Medulla oblongata (tissue), 1 donor: ENCODE results near the gene YWHAB.
A peak's percentile ranks its signal among the peaks of the same experiment; 100 is the strongest.
"Not testable (repeated sequence)": the region's sequence is repeated elsewhere in the genome, so short reads cannot be mapped to it uniquely, and the experiment has no call there.

Source experiments
- DNase-seq: peaks from one replicate; pipeline ENCODE4 v3.0.0-alpha.2; 2015; ENCODE audit errors: extremely low spot score

Gene YWHAB

DNA sequence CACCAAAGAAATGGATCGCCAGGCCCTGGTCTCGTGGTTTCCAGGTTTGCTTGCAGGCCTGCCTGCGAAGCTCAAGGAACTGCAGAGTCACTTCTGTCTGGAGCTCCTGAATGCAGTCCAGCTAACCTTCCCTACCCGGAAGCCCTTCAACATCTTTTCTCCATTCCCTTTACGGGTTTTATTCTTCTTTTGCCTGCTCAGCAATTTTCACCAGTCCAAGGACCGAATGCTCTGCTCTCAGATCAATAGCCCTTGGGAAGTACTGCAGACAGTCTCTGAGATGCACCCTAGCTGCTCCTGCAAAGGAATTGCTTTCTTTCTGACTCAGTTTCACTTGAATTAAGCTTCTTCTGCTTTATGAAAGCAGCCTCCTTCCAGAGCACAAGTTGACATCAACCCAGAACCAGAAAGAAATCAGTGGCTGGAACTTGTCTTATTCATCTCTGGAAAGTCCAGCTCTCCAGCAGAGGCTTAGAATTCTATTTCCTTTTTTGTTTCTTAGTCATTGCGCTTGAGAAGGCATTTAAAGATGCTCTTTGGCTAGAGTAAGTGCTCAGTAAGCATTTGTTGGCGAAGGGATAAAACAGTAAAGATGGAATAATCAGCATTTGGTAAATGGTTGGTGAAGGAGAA, 18.7 kb upstream of the YWHAB start:
- no peak for DNase-seq

DNA sequence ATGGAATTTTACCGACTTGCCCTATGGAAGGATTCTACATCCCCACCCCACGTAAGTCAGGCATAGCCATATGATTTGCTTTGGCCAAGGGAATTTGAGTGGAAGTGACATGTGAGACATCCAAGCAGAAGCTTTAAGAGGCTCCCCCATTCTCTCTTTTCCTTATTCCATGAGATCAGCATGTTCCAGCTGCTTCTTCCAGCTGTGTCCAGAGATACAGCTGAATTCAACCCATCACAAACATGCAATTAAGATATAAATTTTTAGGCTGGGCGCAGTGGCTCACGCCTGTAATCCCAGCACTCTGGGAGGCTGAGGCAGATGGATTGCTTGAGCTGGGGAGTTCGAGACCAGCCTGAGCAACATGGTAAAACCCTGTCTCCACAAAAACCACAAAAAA, 16.0 kb upstream of the YWHAB start:
- DNase-seq = no peak

DNA sequence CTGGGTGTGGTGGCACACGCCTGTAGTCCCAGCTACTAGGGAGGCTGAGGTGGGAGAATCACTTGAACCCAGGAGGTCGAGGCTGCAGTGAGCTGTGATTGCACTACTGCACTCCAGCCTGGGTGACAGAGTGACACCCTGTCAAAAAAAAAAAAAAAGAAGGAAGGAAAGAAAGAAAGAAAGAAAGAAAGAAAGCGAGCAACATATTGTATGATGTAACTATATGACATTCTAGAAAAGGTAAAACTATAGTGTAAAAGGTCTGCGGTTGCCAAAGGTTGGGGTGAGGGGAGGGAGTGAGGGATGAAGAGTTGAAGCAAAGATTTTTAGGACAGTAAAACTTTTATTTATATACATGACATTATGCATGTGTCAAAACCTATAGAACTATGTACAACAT, 3.1 kb upstream of the YWHAB start:
- DNase-seq = not testable (repeated sequence)

DNA sequence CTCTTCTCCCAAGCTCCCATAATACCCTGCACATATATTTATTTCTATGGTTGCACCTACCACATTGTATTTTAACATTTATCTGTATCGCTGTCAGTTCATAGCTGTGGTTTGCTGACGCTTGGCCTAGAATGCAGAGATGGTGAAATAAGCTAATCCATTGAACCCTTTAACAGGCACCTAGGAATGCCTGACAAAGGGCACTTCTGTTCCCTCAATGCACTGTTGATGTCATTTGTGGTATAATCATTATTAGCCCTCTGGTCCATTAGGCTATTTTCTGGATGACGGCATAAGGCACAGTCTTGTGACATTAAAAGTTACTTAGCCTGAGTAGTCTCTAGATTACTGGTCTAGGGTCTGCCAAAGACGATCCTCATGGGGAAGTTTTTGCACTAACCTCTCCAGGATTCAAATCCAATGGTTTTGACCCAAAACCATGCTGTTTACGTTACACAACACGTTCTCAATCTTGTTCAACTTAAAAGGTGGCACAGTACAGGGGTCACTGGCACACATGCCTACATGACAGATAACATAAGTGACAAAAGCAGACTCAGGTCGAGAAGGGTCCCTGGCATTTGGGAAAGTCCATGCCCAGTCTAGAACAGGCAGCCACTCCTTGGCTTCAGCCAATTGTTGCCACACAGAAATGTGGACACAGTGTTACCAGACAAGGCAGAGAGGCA, 2.1 kb upstream of the YWHAB start:
- DNase-seq = no peak

DNA sequence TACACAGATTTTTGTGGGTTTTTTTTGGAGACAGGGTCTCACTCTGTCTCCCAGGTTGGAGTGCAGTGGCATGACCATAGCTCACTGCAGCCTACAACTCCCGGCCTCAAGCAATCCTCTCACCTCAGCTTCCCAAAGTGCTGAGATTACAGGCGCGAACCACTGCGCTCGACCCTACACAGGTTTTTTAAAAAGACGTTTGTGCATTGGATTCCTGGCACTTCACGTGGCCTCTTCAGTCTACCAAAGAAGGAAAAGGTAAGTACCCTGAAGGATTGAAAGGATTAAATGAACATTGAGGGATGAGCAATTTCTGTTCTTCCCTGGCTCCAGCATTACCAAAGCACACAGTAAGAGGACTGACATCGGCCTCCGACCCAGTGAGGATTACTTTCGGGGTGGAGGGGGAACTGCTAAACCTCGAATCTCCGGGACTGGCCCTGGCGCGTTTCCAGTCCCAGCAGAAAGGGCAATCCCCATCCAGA, 556 bp upstream of the YWHAB start:
- no peak for DNase-seq

DNA sequence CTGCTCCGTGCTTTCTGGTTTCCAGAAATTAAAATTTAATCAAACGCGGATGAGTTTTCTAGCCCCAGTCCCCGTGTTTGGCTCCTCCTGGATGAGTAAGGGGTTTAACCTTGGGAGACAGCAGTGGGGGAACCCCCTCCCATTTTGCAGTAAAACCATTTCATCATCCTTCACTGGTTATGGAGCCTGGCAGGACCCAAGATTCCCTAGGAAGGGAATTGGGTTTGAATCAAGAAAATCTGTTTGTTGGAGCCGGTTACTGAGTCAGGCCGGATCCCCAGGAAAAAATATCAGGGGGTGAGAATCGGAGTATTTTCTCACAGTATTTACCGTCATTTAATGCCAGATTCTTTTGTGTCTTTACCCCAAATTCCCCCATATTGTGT, 754 bp downstream of the YWHAB start:
- DNase-seq = no peak

DNA sequence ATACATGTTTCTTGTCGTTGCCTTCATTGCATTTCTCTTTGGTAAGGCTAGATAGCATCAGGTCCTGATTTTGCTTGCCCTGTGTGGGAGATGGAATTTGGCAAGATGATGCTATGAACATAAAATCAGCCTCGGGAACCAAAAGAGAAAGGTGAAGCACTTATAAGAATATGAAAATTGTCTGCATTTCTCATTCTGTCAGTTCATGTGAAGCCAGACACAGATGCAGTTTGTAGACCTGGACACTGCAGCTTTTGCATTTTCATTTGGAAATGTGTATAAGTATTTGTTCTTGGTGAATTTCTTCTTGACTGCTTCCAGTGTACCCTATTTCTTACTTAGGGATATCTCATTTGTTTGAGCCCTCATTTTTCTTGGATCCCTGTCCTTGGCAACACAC, 1.3 kb downstream of the YWHAB start:
- DNase-seq = peak; percentile 17

DNA sequence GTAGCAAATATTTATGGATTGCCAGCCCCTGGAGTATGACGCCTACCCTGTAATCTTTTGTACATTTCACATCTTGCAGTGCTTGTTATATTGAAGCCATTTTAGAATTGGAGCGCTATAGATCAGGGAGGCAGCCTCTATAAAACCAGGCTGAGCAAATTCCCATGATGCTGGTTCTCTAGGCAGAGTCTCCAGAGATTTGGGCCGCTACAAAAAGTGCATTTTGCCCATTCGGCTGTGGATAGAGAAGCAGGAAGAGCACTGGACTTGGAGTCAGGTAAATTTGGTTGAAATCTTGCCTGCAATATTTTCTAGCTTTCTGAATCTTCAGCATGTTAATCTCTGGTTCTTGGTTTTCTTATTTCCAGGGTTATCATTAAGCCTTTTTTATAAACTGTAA, 2.0 kb downstream of the YWHAB start:
- no peak for DNase-seq

DNA sequence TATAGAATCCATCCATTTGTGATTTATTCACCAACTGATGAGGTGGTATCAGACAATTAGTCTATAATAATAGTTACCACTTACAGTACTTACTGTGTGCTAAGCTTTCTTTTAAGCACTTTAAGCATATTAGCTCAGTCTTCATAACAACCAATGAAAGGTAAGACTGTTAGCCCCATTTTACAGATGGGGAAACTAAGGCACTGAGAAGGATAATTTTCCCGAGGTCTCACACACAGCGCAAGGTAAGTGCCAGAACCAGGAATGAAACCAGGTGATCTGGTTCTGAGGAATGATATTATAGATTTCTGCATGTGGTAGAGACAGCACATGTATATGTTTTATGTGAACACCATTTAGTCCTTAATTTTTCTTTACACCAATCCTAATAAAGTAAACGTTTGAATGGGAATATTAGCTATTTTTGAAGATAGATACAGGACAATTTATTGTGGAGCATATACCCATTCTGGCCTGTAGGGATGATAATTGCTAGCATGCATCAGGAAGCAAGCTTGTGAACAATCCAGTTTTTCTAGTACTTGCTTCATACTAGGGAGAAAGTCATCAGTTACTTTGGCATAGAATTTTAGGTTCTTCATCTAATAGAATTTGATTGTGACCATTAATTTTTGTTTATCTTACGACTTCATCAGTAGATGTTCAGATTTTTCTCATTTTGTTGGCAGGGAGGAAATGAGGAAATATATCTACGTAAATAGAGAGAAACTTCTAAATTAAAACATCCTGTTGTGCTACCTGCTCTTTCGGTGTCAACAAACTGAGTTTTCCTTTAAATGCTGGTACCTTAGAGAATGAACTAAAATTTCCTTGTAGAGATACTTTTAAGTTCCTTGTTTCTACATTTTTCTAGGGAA, 3.0 kb downstream of the YWHAB start:
- DNase-seq = no peak

DNA sequence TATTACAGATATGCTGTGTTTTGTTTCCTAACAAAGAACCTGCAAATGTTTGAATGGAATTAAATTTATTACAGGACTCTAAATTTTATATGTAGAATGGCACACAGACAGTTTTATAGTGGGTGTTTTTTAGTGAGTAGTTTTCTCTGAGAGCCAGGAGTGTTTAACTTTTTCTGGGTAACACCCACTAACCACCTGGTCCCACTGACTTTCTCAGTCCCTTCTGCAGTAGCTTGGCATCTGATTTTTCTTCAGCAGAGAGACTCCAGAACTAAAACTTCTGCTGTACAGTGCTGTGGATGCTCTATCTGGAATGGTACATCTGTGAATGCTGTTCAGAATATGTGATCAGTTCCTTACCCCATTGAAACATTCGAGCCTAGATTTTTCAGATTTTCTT, 6.3 kb downstream of the YWHAB start:
- DNase-seq = no peak

DNA sequence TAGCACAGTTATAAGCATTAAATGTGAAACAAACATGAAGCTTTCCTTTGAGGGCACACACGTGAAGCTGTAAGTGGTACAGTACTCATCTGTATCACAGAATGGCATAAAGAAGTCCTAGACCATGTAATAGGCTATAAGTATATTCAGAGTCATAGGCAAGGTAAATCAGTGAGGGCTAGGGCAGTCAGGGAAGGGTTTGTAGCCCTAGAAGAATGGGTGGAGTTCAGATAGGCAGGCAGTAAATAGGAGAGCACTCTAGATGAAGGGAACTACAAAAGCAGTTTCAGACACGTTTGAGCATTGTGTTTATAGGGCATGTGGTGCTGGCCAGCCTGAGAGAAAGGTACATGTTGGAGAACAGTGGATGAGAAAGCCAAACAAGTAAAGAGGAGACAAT, 9.5 kb downstream of the YWHAB start:
- no peak for DNase-seq

DNA sequence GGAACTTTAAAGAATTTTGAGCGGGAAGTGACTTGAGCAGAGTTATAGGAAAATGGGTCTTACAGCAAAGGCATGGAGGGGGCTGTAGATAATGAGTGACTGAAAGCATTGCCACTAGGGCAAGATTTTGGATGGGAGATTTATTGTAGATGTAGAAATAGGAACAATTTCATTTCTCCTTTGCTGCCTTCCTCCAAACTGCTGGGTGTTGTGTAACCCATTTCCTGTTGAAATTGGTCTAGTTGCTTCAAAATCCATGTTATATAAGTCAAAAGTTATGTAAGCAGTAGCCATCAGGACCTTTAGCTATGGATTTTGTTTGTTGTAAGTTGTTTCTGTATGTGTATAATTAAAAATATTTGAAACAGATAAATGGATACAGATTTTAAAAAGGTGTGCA, 11.1 kb downstream of the YWHAB start:
- peak; percentile 58 for DNase-seq

DNA sequence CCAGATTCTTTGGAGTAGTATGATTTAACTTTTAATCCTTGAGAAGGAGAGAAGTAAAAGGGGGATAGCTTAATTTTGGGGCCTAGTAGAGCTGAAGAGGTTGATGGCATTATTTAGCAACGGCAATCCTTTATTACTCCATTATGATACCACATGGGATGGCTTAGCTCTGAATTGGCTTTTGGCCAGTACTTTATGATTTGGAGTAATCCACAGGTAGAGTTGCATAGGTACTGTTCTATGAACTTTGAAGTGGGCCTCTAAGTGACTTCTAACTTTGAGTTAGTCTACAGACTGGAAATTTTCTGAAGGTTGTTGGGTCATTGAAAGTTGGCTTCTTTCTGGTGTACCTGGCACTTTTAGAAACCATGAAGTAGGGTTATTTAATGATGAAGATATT, 11.6 kb downstream of the YWHAB start:
- no peak for DNase-seq

DNA sequence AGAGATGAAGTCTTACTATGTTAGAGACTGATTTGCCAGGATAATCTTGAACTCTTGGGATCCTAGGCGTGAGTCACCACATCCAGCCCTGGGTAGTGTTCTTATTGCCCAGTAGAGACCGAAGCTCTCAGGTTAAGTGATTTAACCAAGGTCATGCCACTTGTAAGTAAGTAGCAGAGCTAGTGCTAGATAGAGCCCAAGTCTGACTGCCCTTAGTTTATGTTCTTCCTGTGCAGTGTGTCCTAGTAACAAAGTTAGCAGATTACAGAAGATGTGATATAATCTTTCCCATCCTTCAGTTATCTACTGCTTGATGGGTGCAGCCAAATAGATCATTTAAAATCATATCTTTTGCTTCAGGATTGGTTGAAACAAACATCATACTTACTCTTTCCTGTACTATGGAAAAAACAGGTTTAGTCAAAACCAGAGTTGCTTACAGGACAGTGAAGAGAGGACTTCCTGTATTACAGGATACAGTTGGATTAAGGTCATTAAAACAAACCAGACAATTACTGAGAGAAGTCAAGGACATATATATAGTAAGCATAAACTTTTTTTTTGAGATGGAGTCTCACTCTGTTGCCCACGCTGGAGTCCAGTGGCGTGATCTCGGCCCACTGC, 14.8 kb downstream of the YWHAB start:
- no peak for DNase-seq

DNA sequence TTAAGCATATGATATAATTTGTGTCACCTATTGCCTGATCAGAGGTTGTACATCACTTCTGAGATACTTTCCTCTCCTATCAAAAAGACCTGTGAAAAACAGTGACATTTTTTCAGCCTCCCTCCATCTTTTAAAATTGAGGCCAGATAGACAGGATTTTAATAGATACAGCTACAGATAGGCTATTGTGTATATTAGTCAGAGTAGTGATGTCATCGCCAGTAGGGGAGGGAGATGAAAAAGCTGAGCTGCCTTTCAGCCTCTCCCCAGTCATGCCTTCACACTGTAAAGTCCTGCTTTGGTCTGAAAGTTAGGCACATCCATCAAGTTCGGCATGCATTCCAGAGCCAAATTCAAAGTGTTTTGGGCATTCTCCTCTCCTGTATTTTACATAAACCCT, 16.5 kb downstream of the YWHAB start:
- peak; percentile 76 for DNase-seq

DNA sequence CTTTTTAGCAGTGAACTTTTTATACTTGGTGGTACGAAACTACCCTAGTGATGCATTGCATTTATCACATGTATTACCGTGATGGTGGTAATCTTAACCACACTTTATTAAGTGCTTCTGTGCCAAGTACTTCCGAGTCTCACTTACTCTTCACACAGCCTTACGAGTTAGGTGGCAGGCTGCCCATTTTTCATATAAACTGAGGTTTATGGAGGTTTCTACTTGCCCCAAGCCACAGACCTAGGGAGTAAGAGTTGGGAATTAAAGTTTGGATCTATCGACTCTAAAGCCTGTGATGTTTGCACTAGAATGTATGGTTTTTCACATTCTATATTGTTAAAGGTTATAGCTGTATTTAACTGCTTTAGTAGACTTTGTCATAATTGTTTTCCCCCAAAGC, 18.9 kb downstream of the YWHAB start:
- no peak for DNase-seq

DNA sequence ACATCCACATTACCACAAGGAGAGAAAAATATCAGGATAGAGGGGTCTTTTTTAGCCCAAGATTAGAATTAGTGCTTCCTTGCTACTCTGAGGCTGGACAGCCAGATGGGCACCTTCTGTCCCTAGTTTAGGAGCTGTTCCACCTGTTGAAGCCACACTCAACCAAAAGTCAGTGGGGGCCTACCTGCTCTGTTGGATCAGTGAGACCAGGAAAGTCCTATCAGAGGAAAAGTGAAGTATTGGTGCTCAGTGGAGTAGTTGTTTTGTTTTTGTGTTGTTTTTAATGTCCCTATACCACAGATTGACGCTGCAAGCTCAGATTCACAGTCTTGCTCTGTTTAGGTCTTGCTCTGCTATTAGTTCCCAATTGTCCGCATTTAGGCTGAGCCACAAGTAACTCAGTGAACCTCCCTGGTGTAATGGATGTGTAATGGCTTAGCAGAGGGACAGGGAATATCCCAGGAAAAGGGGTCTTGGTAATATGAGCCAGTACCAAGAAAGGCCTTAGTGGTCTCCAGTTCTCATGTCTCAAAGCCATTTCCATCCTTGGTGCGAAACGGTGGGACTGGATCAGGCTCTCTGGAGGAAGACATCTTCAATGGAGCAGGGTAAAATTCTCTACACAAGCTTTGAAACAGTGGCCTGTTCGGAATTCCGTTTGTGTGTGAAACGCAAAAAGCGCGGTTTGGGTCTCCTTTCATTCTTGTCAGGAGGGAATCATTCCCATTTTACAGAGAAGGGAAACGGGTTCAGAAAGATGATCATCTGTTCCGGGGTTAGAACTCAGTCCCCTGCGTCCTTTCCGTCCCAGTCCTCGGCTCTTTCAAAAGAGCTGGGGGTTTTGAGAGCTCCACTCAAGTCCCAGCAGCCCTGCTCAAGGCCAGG, 23.7 kb downstream of the YWHAB start:
- no peak for DNase-seq

DNA sequence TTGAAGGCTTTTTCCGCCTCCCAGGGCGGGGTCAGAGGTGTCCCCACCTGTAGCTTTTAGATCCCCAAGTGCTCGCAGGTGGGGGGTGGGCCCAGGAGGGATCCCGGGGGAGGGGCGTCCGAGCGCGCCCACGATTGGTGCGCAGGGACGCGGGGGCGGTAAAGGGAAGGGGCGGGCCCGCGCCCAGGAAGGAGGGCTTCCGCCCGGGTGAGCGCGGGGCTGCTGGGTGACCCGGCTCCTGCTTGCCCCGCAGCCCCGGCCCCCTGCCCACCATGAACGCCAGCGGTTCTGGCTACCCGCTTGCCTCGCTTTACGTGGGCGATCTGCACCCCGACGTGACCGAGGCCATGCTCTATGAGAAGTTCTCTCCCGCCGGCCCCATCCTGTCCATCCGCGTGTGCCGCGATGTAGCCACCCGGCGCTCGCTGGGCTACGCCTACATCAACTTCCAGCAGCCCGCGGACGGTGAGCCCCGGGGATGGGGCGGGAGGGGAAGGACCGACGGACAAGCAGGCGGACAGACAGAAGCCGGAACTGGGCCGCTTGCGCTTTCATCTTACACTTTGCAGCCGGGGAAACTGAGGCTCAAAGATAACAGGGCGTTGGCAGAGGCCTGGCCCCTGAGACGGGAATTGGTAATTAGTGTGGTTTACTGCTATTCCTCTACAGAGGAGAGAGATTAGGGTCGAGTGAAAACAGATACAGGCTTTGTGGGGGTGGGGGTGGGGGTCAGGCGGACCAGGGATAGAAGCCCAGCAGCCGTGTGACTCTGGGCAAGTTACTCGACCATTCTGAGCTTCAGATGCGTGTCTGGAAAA, 24.6 kb downstream of the YWHAB start, which contains the start of gene PABPC1L:
TSS of gene PABPC1L (plus strand) at position 189 of the 818 bp plus-strand sequence. CDS start at position 273, 84 bp downstream.
- DNase-seq = peak; percentile 48

DNA sequence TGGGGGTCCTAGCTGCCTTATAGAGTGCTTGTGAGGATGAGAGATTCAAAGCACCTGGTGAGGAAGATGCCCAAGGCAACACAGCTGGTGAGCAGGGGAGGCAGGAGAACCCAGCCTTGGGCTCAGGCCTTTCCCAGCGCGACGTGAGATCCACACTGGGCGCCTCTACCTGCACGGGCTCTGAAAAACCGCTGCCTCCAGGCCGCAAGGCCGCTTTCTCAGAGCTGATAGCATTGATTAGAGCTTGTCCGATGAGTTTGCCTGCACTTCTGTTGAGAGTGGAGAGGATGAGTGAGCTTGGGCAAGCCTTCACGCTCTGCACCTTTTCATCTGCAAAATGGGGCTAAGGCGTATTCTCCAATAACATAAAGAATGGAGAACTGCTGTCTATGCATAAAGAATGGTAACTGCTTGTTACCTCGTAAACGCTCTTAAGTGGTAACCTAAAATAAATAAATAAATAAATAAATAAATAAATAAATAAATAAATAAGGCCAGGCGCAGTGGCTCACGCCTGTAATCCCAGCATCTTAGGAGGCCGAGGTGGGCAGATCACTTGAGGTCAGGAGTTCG, 25.3 kb downstream of the YWHAB start:
- no peak for DNase-seq
